Astrocyte (in vitro differentiated cells and primary cell): ENCODE results near the gene SDK1. TPM values are rescaled to one million over a fixed set of nuclear protein-coding genes. Genes with fewer than 3 reads are reported as not detected.

ENCODE experiments used
- DNase-seq: peaks from one replicate; pipeline ENCODE4 v3.0.0-alpha.2; 2010; ENCODE audit warnings: low read depth
- FAIRE-seq: peaks from 2 replicates; lab custom pipeline; 2011; peaks lifted over from hg19 to GRCh38; lab: Jason Lieb, UNC
- H2AFZ ChIP-seq: 2 replicates; pipeline ENCODE4 v1.6.0; 2012; ENCODE audit warnings: low read depth, low read length, inconsistent platforms
- H3K27ac ChIP-seq: 2 replicates; pipeline ENCODE4 v1.5.1; 2011; ENCODE audit warnings: low read depth, low read length, inconsistent platforms
- H3K27me3 ChIP-seq: 2 replicates; pipeline ENCODE4 v1.6.0; 2011; ENCODE audit warnings: low read length, inconsistent platforms; ENCODE audit not compliant: insufficient read depth
- H3K36me3 ChIP-seq: 2 replicates; pipeline ENCODE4 v1.5.1; 2011; ENCODE audit warnings: low read length, inconsistent platforms; ENCODE audit not compliant: insufficient read depth
- H3K4me1 ChIP-seq: 2 replicates; pipeline ENCODE4 v1.5.1; 2011; ENCODE audit warnings: low read length, inconsistent platforms; ENCODE audit not compliant: insufficient read depth
- H3K4me2 ChIP-seq: 2 replicates; pipeline ENCODE4 v1.6.0; 2012; ENCODE audit warnings: low read length, inconsistent platforms
- H3K4me3 ChIP-seq: 2 replicates; pipeline ENCODE4 v1.5.1; 2011; ENCODE audit warnings: low read depth, mild to moderate bottlenecking, low read length, inconsistent platforms; ENCODE audit not compliant: insufficient read depth
- H3K79me2 ChIP-seq: 2 replicates; pipeline ENCODE4 v1.6.0; 2012; ENCODE audit warnings: mild to moderate bottlenecking, low read length, inconsistent platforms; ENCODE audit not compliant: insufficient read depth
- H3K9ac ChIP-seq: 2 replicates; pipeline ENCODE4 v1.6.0; 2012; ENCODE audit warnings: mild to moderate bottlenecking, low read length, inconsistent platforms
- H3K9me3 ChIP-seq: 2 replicates; pipeline ENCODE4 v1.5.1; 2012; ENCODE audit warnings: low read depth, mild to moderate bottlenecking, low read length, inconsistent platforms; ENCODE audit not compliant: insufficient read depth
- H4K20me1 ChIP-seq: 2 replicates; pipeline ENCODE4 v1.6.0; 2012; ENCODE audit warnings: low read length, inconsistent platforms; ENCODE audit not compliant: insufficient read depth
- H3K27ac Mint-ChIP-seq: one replicate; pipeline ENCODE4 v1.8.0; 2021; ENCODE audit warnings: mild to moderate bottlenecking, mixed read lengths; ENCODE audit not compliant: unreplicated experiment
- H3K27me3 Mint-ChIP-seq: one replicate; pipeline ENCODE4 v1.8.0; 2021; ENCODE audit warnings: low read depth, mixed read lengths; ENCODE audit not compliant: unreplicated experiment
- H3K36me3 Mint-ChIP-seq: one replicate; pipeline ENCODE4 v1.8.0; 2021; ENCODE audit warnings: low read depth, mixed read lengths; ENCODE audit not compliant: unreplicated experiment
- H3K4me1 Mint-ChIP-seq: one replicate; pipeline ENCODE4 v1.8.0; 2021; ENCODE audit warnings: low read depth, mixed read lengths; ENCODE audit not compliant: unreplicated experiment
- H3K4me3 Mint-ChIP-seq: one replicate; pipeline ENCODE4 v1.8.0; 2021; ENCODE audit warnings: mild to moderate bottlenecking, moderate library complexity, mixed read lengths; ENCODE audit not compliant: unreplicated experiment
- H3K9me3 Mint-ChIP-seq: one replicate; pipeline ENCODE4 v1.8.0; 2021; ENCODE audit warnings: mild to moderate bottlenecking, mixed read lengths; ENCODE audit not compliant: unreplicated experiment
- CTCF ChIP-seq: IDR thresholded peaks from 2 replicates; pipeline ENCODE4 v1.5.1; 2011; ENCODE audit warnings: low read depth, mild to moderate bottlenecking, inconsistent platforms, low read length, moderate library complexity; ENCODE audit not compliant: insufficient read depth
- EZH2 ChIP-seq: IDR thresholded peaks from 2 replicates; pipeline ENCODE4 v1.6.1; 2012; ENCODE audit warnings: mild to moderate bottlenecking, low read length, inconsistent platforms; ENCODE audit not compliant: insufficient read depth
- total RNA-seq: library from RNA; stranded (reverse); gene quantifications from 2 replicates; pipeline ENCODE4 v1.2.1, GENCODE V29; 2021

SDK1 gene
- total RNA-seq, 1 donor from 2014 or later, result 4.2 TPM

GRCh38 chr7:4071370-4072058 is 770.5 kb downstream of the SDK1 start:
- Histone ChIP-seq H3K4me2 (no peak overlapping the region), H3K9ac (no peak overlapping the region), H3K79me2 (no peaks in the 10 kb centered on the region), H3K27ac (no peak overlapping the region), H3K36me3 (no peaks in the 10 kb centered on the region), H3K4me3 (no peak overlapping the region), H3K27me3 (no peaks in the 10 kb centered on the region), H4K20me1 (no peaks in the 10 kb centered on the region), H3K4me1 (no peaks in the 10 kb centered on the region), H3K9me3 (no peaks in the 10 kb centered on the region), H2AFZ (no peak overlapping the region)
- Mint-ChIP-seq H3K4me1 (no peaks in the 10 kb centered on the region), H3K27ac (no peak overlapping the region), H3K9me3 (peaks cover 3% of the 10 kb centered on the region), H3K27me3 (peaks cover 17% of the 10 kb centered on the region), H3K36me3 (peaks cover 1% of the 10 kb centered on the region), H3K4me3 (no peak overlapping the region)
- no peak for TF ChIP-seq CTCF
- TF ChIP-seq EZH2, result no peak
- DNase-seq, result no peak
- no peak for FAIRE-seq

- Histone ChIP-seq H3K4me3 (no peak overlapping the region), H3K4me2 (no peak overlapping the region), H2AFZ (no peak overlapping the region), H3K36me3 (no peaks in the 10 kb centered on the region), H3K4me1 (no peaks in the 10 kb centered on the region), H3K27me3 (no peaks in the 10 kb centered on the region), H3K9me3 (no peaks in the 10 kb centered on the region), H3K79me2 (no peaks in the 10 kb centered on the region), H4K20me1 (no peaks in the 10 kb centered on the region), H3K27ac (no peak overlapping the region), H3K9ac (no peak overlapping the region)
- H3K9me3 Mint-ChIP-seq, result peaks cover 3% of the 10 kb centered on the region
- TF ChIP-seq EZH2 (no peak), CTCF (no peak)
- peaks cover 12% of the 10 kb centered on the region for H3K27me3 Mint-ChIP-seq
- no peak overlapping the region for H3K4me3 Mint-ChIP-seq
- H3K4me1 Mint-ChIP-seq, result no peaks in the 10 kb centered on the region
- FAIRE-seq (no peak), DNase-seq (no peak)
- peaks cover 1% of the 10 kb centered on the region for H3K36me3 Mint-ChIP-seq
- H3K27ac Mint-ChIP-seq, result no peak overlapping the region
These were observed 771.3 kb downstream of the SDK1 start for GRCh38 chr7:4072161-4072925.
